Hematopoietic multipotent progenitor cell (in vitro differentiated cells): ENCODE results near the gene PPM1M. TPM values are rescaled to one million over a fixed set of nuclear protein-coding genes. Genes with fewer than 3 reads are reported as not detected.
A peak's percentile ranks its signal among the peaks of the same experiment; 100 is the strongest.

ENCODE experiments used
- DNase-seq, 3 donors: peaks; one replicate each; pipeline ENCODE4 v3.0.0-alpha.2; 2011 to 2015; ENCODE audit warnings: low read depth in 2 of 3, low spot score in 2 of 3
- small RNA-seq: library from RNA; depleted of rRNA; stranded (forward); fragments of <200 nt; gene quantifications from one replicate; pipeline ENCODE3, GENCODE V24; 2012
- total RNA-seq: library from RNA; depleted of rRNA; stranded (reverse); fragments of >200 nt; gene quantifications from one replicate; pipeline ENCODE4 v1.2.3, GENCODE V29; 2012

Gene PPM1M
- total RNA-seq, 1 donor: 11.6 TPM

- no peak for DNase-seq
These were observed 48.1 kb downstream of the PPM1M start for GRCh38 chr3:52293491-52294319.

- no peak for DNase-seq
These were observed 49.0 kb downstream of the PPM1M start for GRCh38 chr3:52294320-52295150.

GRCh38 chr3:52295671-52296208, 50.2 kb downstream of the PPM1M start:
- no peak for DNase-seq

- peak in 2 of 3 donors; percentile 57 to 83 for DNase-seq
These were observed 51.9 kb downstream of the PPM1M start for GRCh38 chr3:52297242-52298148.

- no peak for DNase-seq
These were observed 52.9 kb downstream of the PPM1M start for GRCh38 chr3:52298149-52299098.

- no peak for DNase-seq
These were observed 53.8 kb downstream of the PPM1M start for GRCh38 chr3:52299247-52299878.

Small RNA genes lying within 50 kb of the gene (small RNA-seq; reads per million reads assigned to genes)
- 0.34 reads per million for gene MIR135A1
- gene MIRLET7G: 13,411 reads per million, percentile 100 among the genes with 10 or more reads in this experiment

Other genes with a start within 250 kb of the PPM1M start
- gene RPL29, start 249.9 kb upstream of the PPM1M start, total RNA-seq: 3,278 TPM
- 25.3 TPM for gene DUSP7, start 189.2 kb upstream of the PPM1M start, total RNA-seq
- gene POC1A, start 91.3 kb upstream of the PPM1M start, total RNA-seq: 6.7 TPM
- gene ALAS1, start 47.6 kb upstream of the PPM1M start, total RNA-seq: 25.6 TPM
- under 0.01 TPM for gene TLR9, start 20.1 kb upstream of the PPM1M start, total RNA-seq
- 157 TPM for gene TWF2, start 6.6 kb upstream of the PPM1M start, total RNA-seq
- gene WDR82, start 32.9 kb downstream of the PPM1M start, total RNA-seq: 62.2 TPM
- 36.6 TPM for gene GLYCTK, start 42.1 kb downstream of the PPM1M start, total RNA-seq
- 47.1 TPM for gene DNAH1, start 70.6 kb downstream of the PPM1M start, total RNA-seq
- gene BAP1, start 164.2 kb downstream of the PPM1M start, total RNA-seq: 106 TPM
- gene PHF7, start 164.9 kb downstream of the PPM1M start, total RNA-seq: 17.5 TPM
- 0.54 TPM for gene SEMA3G, start 199.3 kb downstream of the PPM1M start, total RNA-seq
- gene TNNC1, start 208.3 kb downstream of the PPM1M start, total RNA-seq: 0.54 TPM
- 70.6 TPM for gene NISCH, start 209.8 kb downstream of the PPM1M start, total RNA-seq
- gene STAB1, start 249.6 kb downstream of the PPM1M start, total RNA-seq: 19.1 TPM